H1 (cell line): Measurements from ENCODE around the gene CHD6. TPM values are rescaled to one million over a fixed set of nuclear protein-coding genes. Genes with fewer than 3 reads are reported as not detected.

Experiments used
- CTCF ChIA-PET: fragments of 300-600 bp; sonication (Branson Sonifier 250); formaldehyde crosslinking; loops from one replicate; lab custom pipeline; 2021; ENCODE audit not compliant: partially characterized antibody; lab: Charles Lee
- POLR2A ChIA-PET: fragments of 300-600 bp; sonication (Branson Sonifier 250); formaldehyde crosslinking; loops from one replicate; lab custom pipeline; 2021; ENCODE audit warnings: inconsistent platforms; ENCODE audit not compliant: partially characterized antibody; lab: Charles Lee
- DNase-seq, 2 experiments: peaks; one replicate each; pipeline versions ENCODE4 v3.0.0 to v3.0.0-alpha.2; 2010 to 2022; ENCODE audit warnings: low spot score in 2 of 2, low read depth in 1 of 2, mixed read lengths in 1 of 2
- FAIRE-seq: peaks from 2 replicates; lab custom pipeline; 2011; peaks lifted over from hg19 to GRCh38; lab: Jason Lieb, UNC
- H2AFZ ChIP-seq: 2 replicates; pipeline ENCODE4 v1.8.1; 2012; ENCODE audit warnings: low read length, inconsistent platforms
- H2AK5ac ChIP-seq: 2 replicates; pipeline ENCODE4 v1.6.1; 2013; ENCODE audit warnings: low read depth, low read length
- H2BK120ac ChIP-seq: replicated peaks from 2 replicates; pipeline ENCODE3; 2013; ENCODE audit warnings: low read depth, low read length, inconsistent platforms
- H2BK12ac ChIP-seq: 2 replicates; pipeline ENCODE4 v1.6.1; 2013; ENCODE audit warnings: low read depth, low read length
- H2BK15ac ChIP-seq: 2 replicates; pipeline ENCODE4 v1.6.1; 2013; ENCODE audit warnings: low read length
- H2BK20ac ChIP-seq: 2 replicates; pipeline ENCODE4 v1.6.1; 2013; ENCODE audit warnings: low read length
- H2BK5ac ChIP-seq: 2 replicates; pipeline ENCODE4 v1.6.1; 2013; ENCODE audit warnings: low read depth, low read length
- H3K14ac ChIP-seq: 2 replicates; pipeline ENCODE4 v1.6.1; 2013; ENCODE audit warnings: inconsistent platforms; ENCODE audit not compliant: insufficient read length
- H3K18ac ChIP-seq: 2 replicates; pipeline ENCODE4 v1.6.1; 2013; ENCODE audit warnings: low read length; ENCODE audit errors: extremely low read depth
- H3K23ac ChIP-seq: 2 replicates; pipeline ENCODE4 v1.6.1; 2013; ENCODE audit warnings: inconsistent platforms; ENCODE audit not compliant: insufficient read length
- H3K23me2 ChIP-seq: 2 replicates; pipeline ENCODE4 v1.6.1; 2013; ENCODE audit warnings: low read depth, low read length
- H3K27ac ChIP-seq: 2 replicates; pipeline ENCODE4 v1.6.1; 2011; ENCODE audit warnings: low read depth, low read length, inconsistent platforms
- H3K27me3 ChIP-seq, 4 experiments: replicated peaks in 1 of 4; 1 replicate in 1 of 4; 2 replicates in 3 of 4; pipeline versions ENCODE4 v1.6.1 to v1.8.1; 2011 to 2013; ENCODE audit warnings: low read length in 3 of 4, mild to moderate bottlenecking in 3 of 4, inconsistent platforms in 2 of 4, mixed read lengths in 2 of 4, moderate library complexity in 1 of 4; ENCODE audit not compliant: control insufficient read depth in 3 of 4, insufficient read depth in 3 of 4; ENCODE audit errors: extremely low read depth in 1 of 4
- H3K36me3 ChIP-seq, 4 experiments: 2 replicates each; pipeline versions ENCODE4 v1.6.1 to v1.8.1; 2011 to 2013; ENCODE audit warnings: mild to moderate bottlenecking in 4 of 4, low read length in 3 of 4, moderate library complexity in 2 of 4, control low read depth in 1 of 4, inconsistent platforms in 1 of 4; ENCODE audit not compliant: insufficient read depth in 4 of 4, control insufficient read depth in 2 of 4
- H3K4ac ChIP-seq: replicated peaks from 2 replicates; pipeline ENCODE3; 2013; ENCODE audit warnings: low read length, low read depth, mixed read lengths, inconsistent platforms; ENCODE audit not compliant: insufficient read length
- H3K4me1 ChIP-seq, 4 experiments: replicated peaks in 1 of 4; 1 replicate in 1 of 4; 2 replicates in 3 of 4; pipeline versions ENCODE4 v1.6.1 to v1.8.1; 2011 to 2013; ENCODE audit warnings: low read length in 3 of 4, inconsistent platforms in 2 of 4, mixed read lengths in 1 of 4; ENCODE audit not compliant: insufficient read depth in 4 of 4, control insufficient read depth in 3 of 4
- H3K4me2 ChIP-seq, 2 experiments: 2 replicates each; pipeline versions ENCODE4 v1.6.1 to v1.8.1; 2011 to 2013; ENCODE audit warnings: low read depth in 2 of 2, low read length in 2 of 2, control low read depth in 1 of 2, inconsistent platforms in 1 of 2, mild to moderate bottlenecking in 1 of 2; ENCODE audit not compliant: insufficient read depth in 1 of 2
- H3K4me3 ChIP-seq, 4 experiments: fragments of 200-600, 300-600 bp in 1 of 4; sonication (generic), shearing (Covaris generic), sonication (Bioruptor Twin) in 1 of 4; 2 replicates each; pipeline versions ENCODE4 v1.5.1 to v1.8.1; 2011 to 2016; ENCODE audit warnings: low read length in 4 of 4, low read depth in 3 of 4, control low read depth in 2 of 4, inconsistent platforms in 2 of 4, mild to moderate bottlenecking in 2 of 4, mixed read lengths in 1 of 4, moderate library complexity in 1 of 4; ENCODE audit not compliant: insufficient read depth in 2 of 4; ENCODE audit errors: extremely low read depth in 1 of 4
- H3K56ac ChIP-seq: replicated peaks from 2 replicates; pipeline ENCODE3; 2013; ENCODE audit warnings: low read depth, mild to moderate bottlenecking, mixed read lengths, low read length, inconsistent platforms; ENCODE audit not compliant: insufficient read length
- H3K79me1 ChIP-seq: 2 replicates; pipeline ENCODE4 v1.6.1; 2013; ENCODE audit warnings: low read depth, low read length, control low read depth
- H3K79me2 ChIP-seq, 2 experiments: 2 replicates each; pipeline versions ENCODE4 v1.6.1 to v1.8.1; 2012 to 2013; ENCODE audit warnings: low read length in 2 of 2, mild to moderate bottlenecking in 2 of 2, inconsistent platforms in 1 of 2; ENCODE audit not compliant: insufficient read depth in 2 of 2, control insufficient read depth in 1 of 2
- H3K9ac ChIP-seq, 4 experiments: replicated peaks in 1 of 4; 1 replicate in 1 of 4; 2 replicates in 3 of 4; pipeline versions ENCODE4 v1.6.1 to v1.8.1; 2011 to 2013; ENCODE audit warnings: low read depth in 3 of 4, low read length in 3 of 4, control low read depth in 2 of 4, mild to moderate bottlenecking in 2 of 4, moderate library complexity in 2 of 4, inconsistent platforms in 1 of 4; ENCODE audit errors: extremely low read depth in 1 of 4
- H3K9me3 ChIP-seq, 2 experiments: 2 replicates each; pipeline versions ENCODE4 v1.6.1 to v1.8.1; 2012 to 2013; ENCODE audit warnings: mild to moderate bottlenecking in 2 of 2, moderate library complexity in 2 of 2, control low read depth in 1 of 2, inconsistent platforms in 1 of 2, low read depth in 1 of 2, low read length in 1 of 2, mixed read lengths in 1 of 2; ENCODE audit not compliant: insufficient read depth in 2 of 2
- H4K20me1 ChIP-seq, 2 experiments: replicated peaks in 1 of 2; 2 replicates each; pipeline versions ENCODE3 to v1.8.1; 2011 to 2013; ENCODE audit warnings: inconsistent platforms in 2 of 2, low read length in 2 of 2, mild to moderate bottlenecking in 1 of 2; ENCODE audit not compliant: insufficient read depth in 2 of 2, control insufficient read depth in 1 of 2
- H4K5ac ChIP-seq: 2 replicates; pipeline ENCODE4 v1.6.1; 2013; ENCODE audit warnings: low read length, low read depth, mixed read lengths, inconsistent platforms; ENCODE audit not compliant: insufficient read length
- H4K8ac ChIP-seq: 2 replicates; pipeline ENCODE4 v1.8.0; 2013; ENCODE audit warnings: mild to moderate bottlenecking, moderate library complexity, low read length, inconsistent platforms; ENCODE audit not compliant: insufficient read depth; ENCODE audit errors: extremely low read depth
- H4K91ac ChIP-seq: replicated peaks from 2 replicates; pipeline ENCODE3; 2013; ENCODE audit warnings: low read length, mixed read lengths, inconsistent platforms; ENCODE audit not compliant: insufficient read length
- BRCA1 ChIP-seq: IDR thresholded peaks from 2 replicates; pipeline ENCODE4 v1.6.1; 2012; ENCODE audit warnings: low read depth, low read length, improper control_type of control experiment
- CBX5 ChIP-seq: fragments of 300-800, 300-1000 bp; sonication (generic); IDR thresholded peaks from 2 replicates; pipeline ENCODE4 v1.7.1; 2016; ENCODE audit warnings: antibody characterized with exemption, low read length, low read depth
- SIN3A ChIP-seq, 2 experiments: IDR thresholded peaks in 1 of 2; conservative IDR thresholded peaks in 1 of 2; 2 replicates each; pipeline ENCODE4 v1.6.1; 2011 to 2012; ENCODE audit warnings: low read length in 2 of 2, improper control_type of control experiment in 1 of 2, low read depth in 1 of 2, mild to moderate bottlenecking in 1 of 2
- WGBS, 2 experiments: shearing (Covaris generic) in 1 of 2; methylation state at CpG; one replicate each; pipeline versions ENCODE4 v1.1.6 to v1.1.7; 2013 to 2015; ENCODE audit warnings: low lambda C conversion rate in 2 of 2, mixed read lengths in 2 of 2, inconsistent platforms in 1 of 2, low coverage in 1 of 2, missing lambda C conversion rate in 1 of 2; ENCODE audit not compliant: insufficient replicate concordance in 2 of 2, insufficient coverage in 1 of 2, insufficient read length in 1 of 2; ENCODE audit errors: extremely low coverage in 1 of 2, missing lambda C conversion rate in 1 of 2; 5-methylcytosine and 5-hydroxymethylcytosine counted together
- polyA plus RNA-seq, 7 experiments: library from polyadenylated mRNA; depleted of rRNA in 3 of 7; stranded (reverse) in 5 of 7; unstranded in 2 of 7; fragments of >200 nt in 5 of 7; fragments of 200-250 nt in 2 of 7; gene quantifications; 1 replicate in 5 of 7; 2 replicates in 1 of 7; 4 replicates in 1 of 7; pipeline versions ENCODE4 v1.2.1 to v1.2.3, GENCODE V29; 2011 to 2013; ENCODE audit warnings: missing spikeins in 2 of 7, mixed read lengths in 2 of 7
- total RNA-seq: library from RNA; stranded (reverse); fragmentation: NEBNext Ultra II Directional; extraction: Animal tissue kit (Norgen Biotek cat#: 25700); gene quantifications from 2 replicates; pipeline ENCODE4 v1.2.1, GENCODE V29; 2021
- TF ChIP-seq, protein P1 (sequence below): IDR thresholded peaks from 2 replicates; pipeline ENCODE4 v1.6.1; 2011; ENCODE audit warnings: low read depth, mild to moderate bottlenecking, low read length; ENCODE audit not compliant: insufficient read depth

Gene CHD6
- total and polyA plus RNA-seq, 2 of the 8 experiments (the other 6 are each of a cell fraction or from before 2014, with no cell fraction given) = 11.1 to 62.9 TPM

DNA sequence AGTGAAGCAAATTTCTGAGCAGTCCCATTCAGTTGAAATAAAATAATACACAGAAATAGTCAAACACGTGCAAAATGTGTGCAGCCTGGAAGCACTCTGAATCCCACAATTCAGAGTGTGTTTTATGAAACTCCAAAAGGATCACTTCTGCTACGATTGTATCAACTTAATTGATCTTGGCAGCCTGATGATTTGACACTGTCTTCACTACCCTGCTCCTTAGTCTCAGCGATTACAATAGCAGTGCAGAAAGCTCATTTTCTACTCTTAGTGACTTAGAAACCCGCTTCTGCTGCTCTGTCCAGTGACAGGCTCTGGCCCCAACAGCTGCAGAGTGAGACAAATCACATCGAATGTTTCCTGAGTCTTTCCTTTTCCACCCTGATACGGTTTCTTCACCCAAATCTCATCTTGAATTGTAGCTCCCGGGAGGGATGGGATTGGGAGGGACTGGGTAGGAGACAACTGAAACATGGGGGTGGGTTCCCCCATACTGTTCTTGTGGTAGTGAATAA lies 235.3 kb downstream of the CHD6 start:
- no peak overlapping the region for H4K91ac ChIP-seq
- no peak overlapping the region for H3K18ac ChIP-seq
- H3K14ac ChIP-seq = no peak overlapping the region
- H3K79me2 ChIP-seq = no peaks in the 10 kb centered on the region
- no peak overlapping the region for H2AK5ac ChIP-seq
- H3K4me1 ChIP-seq = peaks cover 0 to 4% (median 1%) of the 10 kb centered on the region in 4 experiments; a peak in 2 of 7 replicates
- H3K27me3 ChIP-seq = no peaks in the 10 kb centered on the region
- H3K79me1 ChIP-seq = no peaks in the 10 kb centered on the region
- ChIA-PET POLR2A (no interaction called here), CTCF (interaction anchor here (0.5 to 1.2 kb wide), 6 partner anchors 24 to 273 kb away, joined by 3 to 4 read pairs (median 3); no protein-coding TSS in a partner anchor)
- H3K4ac ChIP-seq = no peak overlapping the region
- H4K5ac ChIP-seq = no peak overlapping the region
- DNase-seq (no peak), FAIRE-seq (no peak)
- H2BK120ac ChIP-seq = no peak overlapping the region
- H2BK15ac ChIP-seq = no peak overlapping the region
- H3K23ac ChIP-seq = no peak overlapping the region
- H3K9me3 ChIP-seq = no peaks in the 10 kb centered on the region
- no peak overlapping the region for H3K9ac ChIP-seq
- no peak overlapping the region for H3K56ac ChIP-seq
- no peak overlapping the region for H2AFZ ChIP-seq
- H4K8ac ChIP-seq = no peak overlapping the region
- no peaks in the 10 kb centered on the region for H4K20me1 ChIP-seq
- H3K4me3 ChIP-seq = no peak overlapping the region
- H3K27ac ChIP-seq = no peak overlapping the region
- no peak overlapping the region for H2BK20ac ChIP-seq
- H2BK12ac ChIP-seq = no peak overlapping the region
- H3K23me2 ChIP-seq = no peaks in the 10 kb centered on the region
- WGBS, 2 experiments = 91% methylated on average over 7 of the region's 7 CpGs; no CpG with 5 or more reads in 1 of the 2 experiments
- H3K4me2 ChIP-seq = no peak overlapping the region
- no peaks in the 10 kb centered on the region for H3K36me3 ChIP-seq
- no peak overlapping the region for H2BK5ac ChIP-seq
- TF ChIP-seq, protein P1, sequence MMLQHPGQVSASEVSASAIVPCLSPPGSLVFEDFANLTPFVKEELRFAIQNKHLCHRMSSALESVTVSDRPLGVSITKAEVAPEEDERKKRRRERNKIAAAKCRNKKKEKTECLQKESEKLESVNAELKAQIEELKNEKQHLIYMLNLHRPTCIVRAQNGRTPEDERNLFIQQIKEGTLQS = no peak
- no peak for TF ChIP-seq SIN3A (conservative IDR thresholded peaks at IDR 0.05 in 1 of 2, IDR thresholded peaks at IDR 0.05 in 1 of 2; ENCODE audit: low read depth in 1 of 2, low read length in 2 of 2)
- no peak for TF ChIP-seq CBX5
- no peak for TF ChIP-seq BRCA1
